GM10847 (cell line): ENCODE data around the gene HOXA5.

Experiments used
- POLR2A ChIP-seq: IDR thresholded peaks from 2 replicates; pipeline ENCODE4 v1.6.1; 2011; ENCODE audit not compliant: insufficient read length; ENCODE audit errors: extremely low read depth

Gene HOXA5

DNA sequence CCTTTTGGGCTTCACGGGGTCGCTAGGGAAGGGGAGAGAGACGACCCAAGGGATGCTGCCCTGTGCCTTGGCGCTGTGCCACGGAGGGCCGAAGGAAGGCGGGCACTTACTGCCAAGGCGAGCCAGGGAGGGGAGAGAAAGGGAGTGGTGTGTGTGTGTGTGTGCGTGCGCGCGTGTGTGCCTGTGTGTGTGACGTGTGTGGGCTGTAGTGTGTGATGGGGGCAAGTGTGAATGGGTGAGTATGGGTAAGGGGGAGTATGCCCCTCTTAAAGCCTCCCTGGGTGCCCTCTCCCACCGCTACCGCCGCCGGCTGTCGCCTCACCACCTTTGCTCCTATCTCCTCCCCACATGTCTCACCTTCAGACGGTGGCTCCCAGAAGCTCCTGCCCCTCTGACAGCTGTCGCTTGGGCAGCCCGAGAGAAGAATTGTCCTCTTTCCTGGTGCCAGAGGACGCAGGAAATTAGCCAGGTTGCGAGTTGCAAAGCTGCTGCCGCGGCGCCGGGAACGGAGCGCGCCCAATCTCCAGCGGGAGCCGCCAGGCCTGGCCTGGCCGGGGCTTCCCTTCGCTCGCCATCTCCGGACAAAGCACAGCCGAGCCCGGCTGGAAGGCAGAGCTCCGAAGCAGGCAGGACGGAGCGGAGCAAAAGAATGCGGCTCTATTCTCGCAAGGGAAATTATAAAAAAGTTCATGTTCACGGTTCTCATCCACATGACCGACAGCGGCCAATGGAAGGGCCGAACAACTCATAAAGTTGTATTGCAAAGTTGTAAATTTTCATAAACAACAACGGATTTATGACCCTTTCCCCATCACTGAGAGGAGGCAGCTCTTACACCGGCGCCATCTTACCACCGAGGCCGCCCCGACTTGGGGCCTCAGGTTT is 8.7 kb upstream of the HOXA5 start, which contains the start of gene HOXA3:
Gene HOXA3, minus strand, starts transcription at position 653 of the 885 bp plus-strand sequence. CDS start 41,943 bp downstream, outside the sequence.
- TF ChIP-seq POLR2A = no peak

DNA sequence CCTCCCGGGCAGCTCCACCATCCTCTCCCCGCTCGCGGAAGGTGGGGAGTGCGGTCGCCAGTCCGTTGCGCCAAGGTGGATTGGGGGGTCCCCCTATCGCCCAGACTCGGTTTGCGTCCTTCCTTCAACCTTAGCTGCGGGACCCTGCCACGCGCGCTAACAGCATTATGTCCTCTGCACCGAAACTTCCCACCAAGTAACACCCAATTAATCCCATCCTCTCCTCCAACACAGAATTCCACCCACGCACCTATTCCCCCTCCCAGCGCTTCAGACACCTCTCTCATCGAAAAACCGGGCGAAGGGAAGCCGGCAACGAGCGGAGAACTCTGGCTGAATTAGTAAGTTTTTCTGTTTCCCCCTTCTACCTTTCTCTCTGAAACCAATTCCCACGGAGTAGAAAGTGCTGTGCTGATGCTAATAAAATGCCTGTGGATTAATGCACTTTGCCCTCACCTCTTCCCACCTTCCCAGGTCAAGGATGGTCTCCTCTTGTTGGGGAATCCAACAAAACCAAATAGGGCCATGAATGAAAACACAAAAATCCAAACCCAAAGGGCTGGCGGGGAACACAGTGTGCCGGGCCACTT is 8.0 kb upstream of the HOXA5 start:
- no peak for TF ChIP-seq POLR2A

DNA sequence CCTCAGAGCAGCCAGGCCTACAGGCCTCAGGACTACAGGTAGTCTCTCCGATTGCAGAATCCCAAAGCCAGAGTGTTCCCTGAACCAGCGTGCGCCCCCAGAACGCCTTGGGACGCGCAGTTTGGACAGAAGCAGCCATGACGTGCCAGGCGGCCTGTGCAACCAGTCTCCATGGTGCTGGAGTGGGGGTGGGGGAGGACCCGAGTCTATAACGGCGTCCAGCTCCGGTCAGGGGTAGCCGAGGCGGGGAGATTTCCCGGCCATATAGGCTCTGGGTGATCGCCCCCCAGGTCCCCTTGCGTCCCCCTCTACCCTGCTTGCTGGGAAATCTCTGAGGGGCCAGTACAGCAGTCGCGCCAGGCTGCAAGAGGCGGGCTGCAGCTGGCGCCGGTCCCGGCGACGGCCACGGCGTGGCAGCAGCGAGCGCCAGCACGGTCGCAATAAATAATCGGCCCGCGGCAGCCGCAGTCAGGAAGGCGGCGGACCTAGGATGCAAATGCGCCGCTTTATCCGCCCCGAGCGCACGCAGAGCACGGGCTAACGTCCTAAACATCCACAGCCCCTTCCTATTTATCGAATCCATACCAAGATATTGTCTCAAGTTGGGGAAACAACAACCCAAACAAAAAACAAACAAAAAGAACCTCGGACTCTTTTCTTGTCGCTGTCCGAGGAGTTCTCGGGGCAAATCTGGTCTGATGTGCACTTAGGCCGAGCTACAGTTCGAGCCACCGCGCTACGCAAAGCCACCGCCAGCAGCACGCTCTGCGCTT is 7.3 kb upstream of the HOXA5 start:
- no peak for TF ChIP-seq POLR2A

DNA sequence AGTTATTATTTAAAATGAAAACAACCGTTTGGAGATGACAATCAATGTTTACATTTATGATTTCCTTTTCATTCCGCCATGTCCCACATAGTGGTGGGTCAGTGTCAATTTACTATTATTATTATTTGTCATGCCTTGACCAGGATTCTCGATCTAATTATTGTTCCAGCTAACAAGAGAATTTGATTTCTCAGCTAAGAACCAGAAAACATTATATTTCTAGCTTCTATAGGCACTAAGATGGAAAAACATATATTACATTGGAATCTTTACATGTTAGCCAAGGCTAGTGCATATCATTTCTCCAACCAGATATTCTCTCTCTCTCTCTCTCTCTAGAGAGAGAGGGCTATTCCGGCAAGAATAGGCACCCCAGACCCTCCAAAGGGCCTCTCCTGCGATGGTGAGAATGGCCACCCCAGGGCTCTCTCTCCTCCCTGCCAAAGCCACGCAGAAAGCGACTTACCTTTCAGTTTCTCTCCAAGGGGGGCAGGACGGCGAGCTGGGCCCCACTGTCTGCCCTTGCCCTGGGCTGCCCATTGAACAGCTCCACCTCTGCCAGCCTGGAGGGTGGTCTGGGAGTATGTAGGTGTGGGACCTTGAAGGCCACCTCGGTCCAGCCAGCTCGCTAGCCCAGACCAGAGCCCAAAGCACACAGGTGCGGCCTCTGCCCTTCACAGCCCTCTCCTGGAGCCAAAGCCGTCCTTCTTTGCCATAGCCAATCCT is 6.5 kb upstream of the HOXA5 start:
- TF ChIP-seq POLR2A = no peak

DNA sequence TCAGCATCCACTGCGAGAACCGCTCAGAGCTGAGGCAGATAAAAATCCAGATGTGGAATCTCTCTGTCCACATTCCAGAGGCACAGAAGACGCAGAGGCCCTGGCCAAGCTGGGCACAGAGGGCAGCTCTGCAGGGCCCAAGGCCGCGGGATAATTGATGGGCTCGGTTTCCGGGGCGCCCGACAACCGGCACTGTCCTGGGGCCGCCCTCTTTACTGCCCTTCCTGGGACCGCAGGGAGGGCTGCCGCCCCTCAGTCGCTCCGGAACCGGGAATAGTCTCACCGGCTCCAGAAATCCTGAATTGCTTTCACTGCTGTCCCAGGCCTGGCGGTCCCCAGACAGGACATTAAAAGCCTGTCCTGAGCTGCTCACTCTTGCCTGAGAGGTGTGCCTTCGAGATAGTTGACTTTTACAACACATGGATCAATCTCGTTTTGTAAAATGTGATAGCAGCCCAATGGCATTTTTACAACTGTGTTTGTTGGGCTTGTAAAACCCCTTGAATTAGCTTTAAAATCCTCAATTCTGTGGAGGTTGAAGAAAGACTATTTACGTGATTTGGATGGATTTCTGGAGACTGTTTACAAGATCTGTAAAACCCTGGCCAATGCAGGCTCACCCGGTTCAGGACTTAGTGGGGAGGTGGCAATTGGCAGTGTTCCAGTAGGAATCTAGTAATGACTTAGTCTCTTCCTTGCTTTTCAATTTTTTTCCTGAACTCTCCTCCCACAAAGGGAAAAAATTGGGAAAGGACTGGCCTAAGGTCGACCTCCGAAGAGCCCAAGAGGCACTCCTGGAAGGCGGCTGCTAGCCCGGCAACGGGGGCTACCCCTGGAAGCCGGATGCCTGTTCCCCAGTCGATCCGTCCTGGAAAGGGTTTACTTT is 5.5 kb upstream of the HOXA5 start:
- no peak for TF ChIP-seq POLR2A

DNA sequence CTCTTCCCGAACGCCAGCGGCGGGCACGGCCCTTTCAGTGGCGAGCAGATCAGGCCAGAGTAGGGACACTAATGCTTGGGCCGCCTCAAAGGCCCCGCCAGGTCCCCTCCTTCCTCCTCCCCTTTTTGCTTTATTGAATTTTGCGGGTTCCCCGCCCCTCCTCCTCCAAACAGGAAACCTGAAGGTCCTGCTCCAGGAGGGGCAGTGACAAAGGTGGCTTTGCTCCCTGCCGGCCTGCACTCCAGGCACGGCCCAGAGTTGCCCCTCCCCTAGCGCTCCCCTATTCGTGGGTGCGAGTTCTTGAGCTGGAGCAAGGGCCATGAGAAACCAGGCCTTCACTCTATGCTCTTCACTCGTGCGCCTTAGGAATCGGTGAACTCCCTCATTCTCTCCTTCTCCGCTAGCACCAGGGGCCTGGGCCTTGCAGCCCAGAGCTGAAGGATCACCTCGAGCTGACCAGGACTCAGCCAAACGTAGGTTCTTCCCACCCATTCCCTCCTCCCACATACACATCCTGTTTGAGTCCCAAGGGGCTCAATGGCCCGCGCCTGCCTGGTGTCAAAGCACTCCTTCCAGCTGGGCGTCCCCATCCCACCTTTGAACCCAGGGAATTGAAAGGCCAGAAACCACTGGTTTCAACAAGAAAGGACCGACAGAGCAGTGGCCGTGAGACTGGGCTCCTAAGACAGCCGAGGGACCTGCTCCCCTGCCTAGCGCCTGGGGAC is 4.7 kb upstream of the HOXA5 start:
- TF ChIP-seq POLR2A = no peak

DNA sequence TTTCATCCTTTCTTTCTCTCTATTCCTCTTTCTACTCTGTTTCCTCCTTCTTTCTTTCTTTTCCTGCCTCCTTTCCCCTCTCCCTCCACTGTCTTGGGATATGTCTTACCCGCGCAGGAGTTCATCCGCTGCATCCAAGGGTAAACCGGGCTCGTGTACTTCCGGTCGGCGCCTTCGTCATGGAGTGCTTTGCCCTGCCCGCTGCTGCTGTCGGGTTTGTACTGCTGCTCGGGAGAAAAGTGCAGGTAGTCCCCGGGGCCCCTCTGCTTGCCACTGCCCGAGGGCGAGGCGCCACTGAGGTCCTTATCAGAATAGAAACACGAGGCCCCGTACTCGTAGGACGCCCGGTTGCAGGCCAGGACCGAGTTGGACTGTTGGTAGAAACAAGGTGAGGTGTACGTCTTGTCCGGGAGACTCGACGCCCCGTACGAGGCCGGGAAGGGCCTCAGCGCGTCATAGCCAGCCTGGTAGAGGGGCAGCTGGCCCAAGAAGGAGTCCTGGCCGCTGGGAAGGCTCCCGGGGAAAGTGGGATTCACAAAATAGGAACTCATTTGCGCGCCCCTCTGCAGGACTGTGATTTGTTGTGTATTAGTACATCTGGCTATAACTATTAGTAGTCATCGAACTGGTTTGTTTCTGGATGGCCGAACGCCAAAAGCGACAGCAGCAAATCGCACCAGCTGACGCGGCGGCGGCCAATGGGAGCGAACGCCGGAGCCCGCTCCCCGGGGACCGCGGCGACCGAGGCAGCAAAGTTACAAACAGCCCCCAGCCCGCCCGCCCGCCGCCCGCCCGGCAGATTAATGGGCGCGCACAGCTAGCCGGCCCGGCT is 3.9 kb upstream of the HOXA5 start, which contains the start of gene HOXA6:
Gene HOXA6, minus strand, starts transcription at position 576 of the 832 bp plus-strand sequence. Its CDS starts 25 bp downstream, at position 551.
- no peak for TF ChIP-seq POLR2A

DNA sequence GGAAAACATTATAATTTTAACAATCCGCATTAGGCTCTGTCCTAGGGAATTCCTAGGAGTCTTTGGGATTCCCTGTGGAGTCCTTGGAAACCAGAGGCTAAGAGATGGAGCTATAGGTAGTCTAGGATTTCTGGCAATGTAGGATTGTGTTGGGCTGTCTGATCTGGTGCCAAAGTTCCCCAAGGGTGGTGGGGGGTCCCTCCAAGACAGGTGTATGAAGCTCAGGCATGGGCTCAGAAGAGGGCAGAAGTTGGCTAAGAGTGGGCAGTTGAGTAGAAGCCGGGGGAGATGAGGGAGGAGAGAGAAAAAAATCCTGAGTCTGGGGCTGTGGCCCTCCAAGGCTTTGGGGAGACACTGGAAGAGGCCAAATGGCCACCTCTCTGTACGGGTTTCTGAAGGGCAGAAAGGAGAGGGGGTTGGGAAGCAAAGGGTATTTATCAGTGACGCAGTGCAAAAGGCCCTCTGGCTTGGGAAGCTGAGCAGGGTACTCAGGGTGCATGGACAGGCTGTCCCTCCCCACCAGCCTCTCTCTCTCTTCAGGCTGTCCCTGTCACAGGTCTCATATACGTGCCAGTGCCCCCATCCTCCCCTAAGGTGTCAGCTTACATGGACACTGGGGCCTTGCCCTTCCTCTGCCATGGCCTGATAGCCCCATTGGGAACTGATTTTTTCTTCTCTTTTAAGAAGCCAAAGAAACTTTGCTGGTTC is 3.2 kb upstream of the HOXA5 start:
- TF ChIP-seq POLR2A = no peak

DNA sequence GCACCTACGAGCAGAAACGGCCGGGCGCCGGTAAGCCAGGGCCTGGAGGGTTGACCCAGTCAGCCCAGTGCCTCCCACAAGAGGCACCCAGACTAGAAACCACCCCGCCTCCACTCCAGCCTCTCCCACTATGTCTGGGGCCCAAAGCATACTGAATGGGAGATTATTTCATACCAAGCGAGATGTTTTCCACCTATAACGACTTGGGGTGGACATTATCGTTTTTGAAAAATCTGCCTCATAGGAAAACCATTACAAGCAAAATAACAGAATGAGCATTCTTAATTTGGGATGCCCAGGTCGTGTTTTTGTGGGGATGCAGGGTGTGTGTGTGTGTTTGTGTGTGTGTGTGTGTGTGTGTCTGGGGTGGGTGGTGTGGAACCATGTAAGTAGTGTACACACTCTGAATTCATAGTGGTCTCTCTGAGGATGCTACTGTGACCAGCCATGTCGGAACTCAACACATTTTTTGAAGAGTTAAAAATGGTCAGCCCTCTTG is 2.5 kb upstream of the HOXA5 start:
- no peak for TF ChIP-seq POLR2A

DNA sequence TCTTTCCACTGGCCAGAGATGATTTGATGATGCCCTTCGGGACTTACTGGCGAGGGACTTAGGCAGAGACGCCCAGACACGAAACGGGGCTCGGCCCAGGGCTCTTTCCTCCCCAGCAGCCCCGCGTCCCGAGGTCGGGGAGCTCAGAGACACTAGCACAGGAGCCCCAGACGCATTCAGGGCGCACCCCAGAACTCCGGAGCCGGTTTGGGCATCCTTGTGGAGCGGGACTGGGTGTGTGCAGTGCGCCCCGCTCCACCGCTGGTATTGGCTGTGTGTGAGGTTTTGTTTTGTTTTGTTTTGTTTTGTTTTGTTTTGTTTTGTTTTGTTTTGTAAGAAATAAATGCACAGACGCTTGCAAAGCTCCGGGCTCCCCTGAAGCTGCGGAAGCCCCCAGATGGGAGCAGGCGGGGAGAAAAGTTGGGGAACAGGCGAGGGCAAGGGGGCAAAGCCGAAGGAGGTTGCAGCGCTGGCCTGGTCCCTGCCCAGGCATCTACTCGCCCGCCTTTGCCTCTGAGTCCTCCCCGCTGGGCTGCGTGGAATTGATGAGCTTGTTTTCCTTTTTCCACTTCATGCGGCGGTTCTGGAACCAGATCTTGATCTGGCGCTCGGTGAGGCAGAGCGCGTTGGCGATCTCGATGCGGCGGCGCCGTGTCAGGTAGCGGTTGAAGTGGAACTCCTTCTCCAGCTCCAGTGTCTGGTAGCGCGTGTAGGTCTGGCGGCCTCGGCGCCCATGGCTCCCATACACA is 1.9 kb upstream of the HOXA5 start:
- no peak for TF ChIP-seq POLR2A

DNA sequence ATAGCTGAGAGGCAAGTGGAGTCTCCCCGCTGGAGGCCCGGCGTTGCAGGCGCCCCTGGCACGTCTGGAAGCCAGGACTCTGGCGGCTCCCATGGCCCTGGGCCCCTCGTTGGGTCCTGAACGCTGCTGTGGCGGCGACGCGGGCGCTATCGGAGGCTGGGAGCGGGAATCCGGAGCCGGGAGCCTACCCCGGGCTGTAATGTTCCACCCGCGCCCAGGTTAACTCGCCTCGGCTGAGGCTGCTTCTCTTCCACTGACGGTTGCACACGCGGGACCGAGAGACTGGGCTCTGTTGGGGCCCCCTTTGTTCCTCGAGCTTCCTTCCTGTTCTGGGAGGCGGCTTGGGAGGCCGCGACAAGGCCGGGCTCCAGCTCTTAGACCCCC is 1.3 kb upstream of the HOXA5 start:
- no peak for TF ChIP-seq POLR2A
